Esophagus muscularis mucosa (tissue), 3 donors: Measurements from ENCODE around the gene SLC10A1.

Source experiments
- EP300 ChIP-seq: sonication (generic); formaldehyde crosslinking; IDR thresholded peaks from one replicate; pipeline ENCODE4 v1.6.1; 2017; ENCODE audit warnings: antibody characterized with exemption
- TF ChIP-seq, protein P1 (sequence below), 3 experiments: fragments of 200-600 bp in 2 of 3; fragments of 450-650 bp in 1 of 3; sonication (generic) in 2 of 3; IDR thresholded peaks; one replicate each; pipeline ENCODE4 v1.5.1; 2017 to 2019; ENCODE audit warnings: antibody characterized with exemption in 3 of 3, mild to moderate bottlenecking in 2 of 3, moderate library complexity in 1 of 3

- TF ChIP-seq, protein P1, sequence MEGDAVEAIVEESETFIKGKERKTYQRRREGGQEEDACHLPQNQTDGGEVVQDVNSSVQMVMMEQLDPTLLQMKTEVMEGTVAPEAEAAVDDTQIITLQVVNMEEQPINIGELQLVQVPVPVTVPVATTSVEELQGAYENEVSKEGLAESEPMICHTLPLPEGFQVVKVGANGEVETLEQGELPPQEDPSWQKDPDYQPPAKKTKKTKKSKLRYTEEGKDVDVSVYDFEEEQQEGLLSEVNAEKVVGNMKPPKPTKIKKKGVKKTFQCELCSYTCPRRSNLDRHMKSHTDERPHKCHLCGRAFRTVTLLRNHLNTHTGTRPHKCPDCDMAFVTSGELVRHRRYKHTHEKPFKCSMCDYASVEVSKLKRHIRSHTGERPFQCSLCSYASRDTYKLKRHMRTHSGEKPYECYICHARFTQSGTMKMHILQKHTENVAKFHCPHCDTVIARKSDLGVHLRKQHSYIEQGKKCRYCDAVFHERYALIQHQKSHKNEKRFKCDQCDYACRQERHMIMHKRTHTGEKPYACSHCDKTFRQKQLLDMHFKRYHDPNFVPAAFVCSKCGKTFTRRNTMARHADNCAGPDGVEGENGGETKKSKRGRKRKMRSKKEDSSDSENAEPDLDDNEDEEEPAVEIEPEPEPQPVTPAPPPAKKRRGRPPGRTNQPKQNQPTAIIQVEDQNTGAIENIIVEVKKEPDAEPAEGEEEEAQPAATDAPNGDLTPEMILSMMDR (IDR thresholded peaks at IDR 0.05): no peak
- TF ChIP-seq EP300: no peak
Observed at GRCh38 chr14:69768873-69769272, 28.2 kb downstream of the SLC10A1 start.
